Kidney glomerular epithelial cell (primary cell): ENCODE measurements around the gene ATP13A3.
A peak's percentile ranks its signal among the peaks of the same experiment; 100 is the strongest.

Source experiments
- DNase-seq: peaks from one replicate; lab custom pipeline; 2025; lab: John Stamatoyannopoulos, UW

ATP13A3 gene

DNA sequence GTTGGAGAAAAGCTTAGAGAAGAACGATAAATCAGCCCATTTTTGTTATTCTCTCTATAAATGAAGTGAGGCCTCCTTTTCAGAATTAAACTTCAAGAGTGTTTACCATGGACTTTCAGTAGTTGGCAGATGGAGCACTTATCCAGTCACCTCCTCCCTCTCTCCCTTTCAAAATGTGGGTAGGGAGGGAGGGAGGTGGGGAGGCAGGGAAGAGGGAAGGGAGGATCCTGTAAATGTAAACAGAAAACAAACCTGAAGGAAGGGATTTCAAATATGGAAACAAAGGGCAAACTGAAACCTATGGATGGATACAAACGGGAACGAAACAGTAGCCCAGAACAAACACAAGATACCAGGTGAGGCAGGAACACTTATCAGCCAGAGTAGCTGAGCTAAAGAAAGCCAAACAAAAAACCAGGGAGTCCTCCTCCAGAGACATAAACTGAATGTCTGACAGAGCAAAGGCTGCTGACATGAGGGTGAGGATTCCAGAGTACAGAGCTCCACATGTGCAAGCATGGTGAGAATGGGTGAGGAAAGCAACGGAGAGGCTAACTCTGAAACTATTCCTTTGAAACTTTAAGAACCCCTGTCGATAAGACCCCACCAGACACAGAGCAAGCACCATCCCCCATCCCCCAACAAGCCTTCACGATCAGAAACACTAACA is 46.8 kb downstream of the ATP13A3 start:
- DNase-seq: no peak

DNA sequence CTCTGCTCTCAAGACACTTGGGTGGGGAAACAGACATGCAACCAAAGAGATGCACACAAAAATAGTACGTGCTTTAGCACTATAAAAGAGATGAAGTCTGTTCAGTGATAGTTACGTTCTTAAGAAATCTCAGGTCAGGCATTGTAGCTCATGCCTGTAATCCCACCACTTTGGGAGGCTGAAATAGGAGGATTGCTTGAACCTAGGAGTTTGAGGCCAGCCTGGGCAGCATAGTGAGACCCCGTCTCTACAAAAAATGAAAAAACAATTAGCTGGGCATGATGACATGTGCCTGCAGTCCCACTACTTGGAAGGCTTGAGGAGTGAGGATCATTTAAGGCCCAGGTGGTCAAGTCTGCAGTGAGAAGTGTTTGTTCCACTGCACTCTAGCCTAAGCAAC is 52.3 kb downstream of the ATP13A3 start:
- no peak for DNase-seq

DNA sequence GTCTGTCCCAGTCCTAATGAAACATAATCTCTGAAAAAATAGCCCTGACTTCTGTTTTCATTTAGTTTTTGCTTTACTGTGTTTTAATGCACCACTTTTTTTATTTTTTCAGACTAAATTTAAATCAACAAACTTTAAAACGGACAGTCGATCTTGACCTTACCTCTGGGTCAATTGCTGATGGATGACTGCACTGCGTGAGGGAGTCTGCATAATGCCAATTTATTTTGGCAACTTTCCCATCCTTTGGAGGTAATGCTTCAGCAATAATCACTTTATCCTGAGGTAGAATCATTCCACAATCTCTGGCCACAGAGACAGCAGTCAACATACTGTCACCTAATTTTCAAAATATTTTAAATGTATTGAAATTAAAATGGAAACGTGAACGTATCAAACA is 55.2 kb downstream of the ATP13A3 start:
- peak; percentile 44 for DNase-seq

DNA sequence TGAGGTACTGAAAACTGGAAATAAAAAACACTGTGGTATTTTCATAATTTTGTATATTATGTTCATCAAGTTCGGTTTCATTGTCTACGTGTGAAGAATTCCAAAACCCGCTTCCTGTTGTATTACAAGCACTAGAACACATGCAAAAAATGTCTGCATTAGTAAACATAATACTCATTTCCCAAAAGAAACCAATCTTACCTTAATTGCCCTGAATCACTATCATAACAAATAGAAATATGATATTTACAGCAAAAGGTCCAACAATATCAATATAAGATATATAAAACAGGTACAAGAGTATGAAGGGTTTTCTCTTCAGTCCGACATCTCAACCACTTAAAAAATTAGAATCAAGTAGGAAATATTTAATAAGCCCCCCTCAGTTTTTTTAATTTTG is 61.4 kb downstream of the ATP13A3 start:
- no peak for DNase-seq

DNA sequence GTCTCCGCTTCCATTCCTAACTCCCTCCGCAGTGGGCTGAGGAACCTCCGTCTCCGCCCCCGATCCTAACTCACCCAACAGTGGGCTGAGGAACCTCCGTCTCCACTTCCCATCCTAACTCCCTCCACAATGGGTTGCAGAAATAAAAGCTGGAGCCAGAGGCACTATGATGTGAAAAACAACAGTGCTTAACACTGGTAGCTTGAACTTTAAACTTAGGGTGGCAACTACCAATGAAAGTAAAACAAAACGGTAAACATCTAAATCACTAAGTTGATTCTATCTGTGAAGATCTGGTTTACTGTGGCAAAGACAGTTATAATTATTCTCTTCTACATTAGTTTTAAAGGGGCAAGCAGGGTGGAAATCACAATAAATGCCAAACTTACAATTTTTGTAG is 61.8 kb downstream of the ATP13A3 start:
- DNase-seq: no peak

DNA sequence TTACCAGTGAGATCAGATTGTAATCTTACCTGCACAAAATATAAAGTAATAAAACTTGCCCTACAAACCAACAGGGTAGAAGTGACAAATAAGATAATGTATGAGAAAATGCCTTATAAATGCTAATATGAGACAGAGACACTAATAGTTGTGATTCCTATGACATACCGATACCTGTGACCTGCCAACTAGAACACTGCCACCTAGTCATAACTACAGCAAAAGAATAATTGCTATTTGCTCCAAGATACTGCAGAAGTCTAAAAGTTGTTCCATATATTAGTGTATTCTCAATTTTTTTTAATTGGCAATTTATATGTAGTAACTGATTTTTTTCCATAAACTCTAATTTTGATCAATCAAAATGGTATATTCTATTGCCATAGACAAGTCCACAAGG is 62.4 kb downstream of the ATP13A3 start:
- no peak for DNase-seq

DNA sequence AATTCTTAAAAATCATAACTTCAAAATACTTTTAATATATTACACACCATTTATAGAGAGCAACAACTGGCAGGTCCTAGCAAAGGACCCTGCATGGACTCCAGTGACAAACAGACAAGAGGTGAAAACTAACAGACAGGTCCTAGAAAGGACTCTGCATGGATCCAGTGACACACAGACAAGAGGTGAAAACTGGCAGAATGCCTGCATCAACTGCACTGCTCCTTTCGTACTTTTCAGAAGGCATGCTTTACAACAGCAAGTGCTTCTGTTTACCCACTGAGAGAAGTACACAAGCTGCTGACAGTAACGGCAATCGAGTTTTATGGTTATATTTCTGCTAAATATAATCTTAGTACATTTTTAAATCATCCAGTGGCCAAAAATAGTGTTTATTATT is 63.5 kb downstream of the ATP13A3 start:
- no peak for DNase-seq

DNA sequence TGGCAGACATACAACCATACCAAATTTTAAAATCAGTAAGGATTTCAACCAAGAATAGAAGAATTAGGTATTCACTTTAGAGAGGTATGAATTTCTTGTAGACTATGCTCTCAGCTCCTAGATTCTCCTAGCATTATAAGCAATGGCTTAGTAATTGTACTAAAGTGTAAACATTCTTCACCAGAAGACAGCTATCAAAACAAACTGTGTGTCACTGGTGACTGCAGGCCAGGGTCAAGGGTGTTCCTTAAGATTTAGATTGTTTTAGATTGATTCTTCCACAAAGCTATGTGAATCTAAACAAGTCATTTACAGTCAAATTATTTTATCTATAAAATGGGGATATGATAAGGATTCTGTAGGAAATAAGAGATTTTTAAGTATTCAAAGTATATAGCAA is 64.6 kb downstream of the ATP13A3 start:
- no peak for DNase-seq

DNA sequence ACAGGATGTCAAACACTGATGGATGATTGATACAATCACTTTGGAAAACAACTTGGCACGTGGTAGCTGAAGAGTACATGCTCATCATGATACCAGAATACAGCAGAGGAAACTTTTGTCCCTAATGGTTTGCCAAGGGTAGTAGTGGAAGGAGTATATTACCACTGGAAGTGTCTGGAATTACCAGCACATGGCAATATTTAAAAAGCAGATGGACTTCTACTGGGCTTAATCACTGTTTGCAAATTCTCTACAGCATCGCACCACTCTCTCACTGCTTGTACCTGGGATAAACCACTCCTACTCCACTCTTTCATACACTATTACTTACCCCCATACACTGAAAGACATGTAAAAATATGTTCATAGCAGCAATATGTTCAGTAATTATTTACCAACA is 68.1 kb downstream of the ATP13A3 start:
- DNase-seq: no peak

DNA sequence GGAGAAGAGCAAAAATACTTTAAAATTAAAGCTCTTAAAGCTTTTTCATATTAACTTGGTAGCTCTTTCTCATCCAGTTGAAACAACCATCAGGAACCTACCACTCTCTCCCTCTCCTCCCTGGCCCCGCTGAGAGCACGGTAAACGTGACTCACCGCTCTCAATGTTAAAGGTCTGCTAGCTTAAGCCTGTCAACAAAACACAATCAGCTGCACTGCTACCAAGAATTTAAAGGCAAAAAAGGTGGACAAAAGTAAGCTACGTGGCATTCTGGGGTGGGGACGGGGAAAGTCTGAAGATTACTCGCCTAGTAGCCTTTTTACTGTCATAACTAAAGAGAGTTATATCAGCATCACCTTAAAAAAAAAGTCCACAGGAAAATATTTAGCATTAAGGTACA is 79.4 kb downstream of the ATP13A3 start:
- DNase-seq: peak; percentile 38

DNA sequence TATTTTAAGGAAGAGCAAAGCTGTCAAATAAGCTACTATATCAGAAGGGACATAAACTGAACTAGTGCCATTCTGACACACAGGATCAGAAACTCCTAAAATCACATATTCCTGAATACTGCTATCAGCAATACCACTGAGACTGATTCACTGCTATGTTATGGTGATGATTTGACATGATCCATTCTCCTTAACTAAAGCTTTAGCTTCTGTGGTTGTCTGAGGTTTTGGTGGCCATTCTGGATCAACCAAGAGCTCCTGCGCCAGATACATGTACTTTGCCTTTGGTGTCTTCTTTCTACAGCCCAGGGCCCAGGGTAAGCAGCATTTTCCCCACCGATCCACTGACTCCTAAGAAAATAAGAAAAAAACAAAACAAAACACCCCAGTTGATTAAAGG is 81.0 kb downstream of the ATP13A3 start:
- DNase-seq: no peak

DNA sequence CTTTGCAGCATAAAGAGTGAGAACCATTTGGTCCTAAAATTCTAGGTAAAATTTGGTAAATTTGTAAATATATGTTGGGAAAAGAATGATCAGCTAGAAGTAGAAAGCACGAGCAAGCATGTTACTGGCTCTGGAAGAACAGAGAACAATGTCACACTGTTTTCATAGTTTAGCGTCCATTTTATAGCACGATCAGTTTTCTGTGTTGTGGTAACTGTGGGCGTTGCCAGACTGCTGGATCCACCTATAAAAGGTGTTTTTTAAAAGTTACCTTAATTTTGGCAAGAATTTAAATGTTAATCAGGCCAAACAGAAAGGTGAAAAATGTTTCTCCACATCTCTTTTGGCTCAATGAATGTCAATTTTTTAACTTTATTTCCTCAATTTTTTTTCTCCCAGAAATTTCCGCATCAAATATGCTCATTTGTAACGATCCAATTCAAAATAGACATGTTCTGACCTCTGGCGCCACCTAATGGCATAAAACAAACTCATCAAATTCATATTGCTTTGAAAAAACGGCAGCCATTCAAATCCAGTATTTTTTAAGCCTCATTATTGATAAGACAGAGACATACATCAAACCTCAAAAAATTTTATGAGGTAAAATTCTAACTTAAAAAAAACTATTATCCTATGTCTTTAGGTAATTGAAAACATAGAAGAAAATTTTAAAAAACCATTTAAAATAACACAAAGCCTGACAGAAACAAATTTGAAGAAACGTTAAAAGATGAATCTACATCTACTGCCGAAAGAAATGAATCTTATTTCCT is 82.2 kb downstream of the ATP13A3 start:
- DNase-seq: peak; percentile 22

DNA sequence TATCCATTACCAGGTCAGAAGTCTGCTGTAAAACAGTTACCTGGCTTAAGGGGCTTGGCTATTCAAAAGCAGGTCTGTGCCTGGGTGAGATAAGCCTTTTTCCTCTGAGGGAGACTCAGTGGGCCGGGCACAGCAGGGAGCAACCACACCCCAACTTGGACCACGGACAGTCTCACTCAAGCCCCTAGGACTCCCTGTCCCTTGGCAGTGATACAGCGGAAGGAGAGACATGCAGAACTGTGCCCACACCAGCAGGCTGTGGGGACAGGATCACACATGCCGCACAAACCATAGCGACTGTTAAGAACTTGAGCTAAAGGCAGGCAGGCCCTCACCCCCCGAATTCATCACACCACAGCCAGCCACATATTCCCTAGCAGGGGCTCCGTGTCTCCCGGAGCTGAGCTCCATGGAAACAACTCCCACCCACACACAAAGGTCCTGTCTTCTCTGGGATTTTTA is 84.9 kb downstream of the ATP13A3 start:
- DNase-seq: no peak

DNA sequence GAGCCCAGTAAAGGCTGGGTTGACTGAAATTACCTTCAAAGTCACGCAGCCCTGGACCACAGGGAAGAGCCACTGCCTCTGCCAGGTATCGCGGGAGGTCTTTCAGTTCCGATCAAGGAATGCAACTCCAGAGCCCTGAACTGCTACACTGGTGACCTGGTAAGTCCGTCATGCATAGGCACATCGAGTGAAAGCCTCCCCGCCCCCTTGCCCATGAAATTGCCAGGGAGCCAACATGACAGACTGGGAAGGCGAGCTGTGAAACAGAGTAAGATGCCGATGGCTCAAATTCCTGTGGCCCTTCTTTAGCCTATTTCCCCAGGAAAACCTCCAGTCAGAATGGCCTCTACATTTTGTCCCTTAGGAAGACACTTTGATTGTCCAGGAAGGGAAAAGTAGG is 85.5 kb downstream of the ATP13A3 start:
- no peak for DNase-seq

DNA sequence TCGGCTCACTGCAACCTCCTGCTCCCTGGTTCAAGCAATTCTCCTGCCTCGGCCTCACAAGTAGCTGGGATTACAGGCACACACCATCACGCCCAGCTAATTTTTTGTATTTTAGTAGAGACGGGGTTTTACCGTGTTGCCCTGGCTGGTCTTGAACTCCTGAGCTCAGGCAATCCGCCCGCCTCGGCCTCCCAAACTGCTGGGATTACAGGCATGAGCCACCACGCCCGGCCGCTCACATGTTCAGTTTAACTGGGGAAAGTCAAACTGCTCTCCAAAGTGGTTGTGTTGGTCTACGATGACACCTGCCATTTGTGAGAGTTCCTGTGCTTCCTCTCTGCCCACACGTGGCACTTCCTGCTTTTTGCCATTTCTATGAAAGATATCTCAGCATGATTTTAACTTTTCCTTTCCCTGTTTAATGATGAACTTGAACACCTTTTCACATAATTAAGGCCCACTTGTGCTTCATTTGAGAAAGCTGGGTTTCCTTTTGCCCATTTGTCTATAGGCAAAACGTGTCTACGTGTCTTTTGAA is 86.9 kb downstream of the ATP13A3 start:
- no peak for DNase-seq

DNA sequence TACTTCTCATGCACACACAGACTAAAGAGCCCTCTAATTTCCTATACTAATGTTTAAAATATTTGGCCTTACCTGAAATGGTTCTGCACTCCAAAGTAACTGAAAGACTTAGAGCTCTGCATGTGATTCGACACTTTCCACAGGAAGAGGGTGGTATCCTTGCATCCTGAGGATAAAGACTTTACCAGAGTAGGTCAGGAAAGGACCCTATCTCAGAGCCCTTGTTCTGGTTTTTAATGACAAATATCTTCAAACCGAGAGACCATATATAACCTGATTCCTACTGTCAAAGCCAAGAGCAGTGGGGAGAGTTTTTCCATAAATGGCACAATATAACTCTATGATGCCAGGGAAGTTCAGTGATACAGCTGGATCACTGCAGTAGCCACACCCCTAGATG is 87.6 kb downstream of the ATP13A3 start, which contains the start of gene GP5:
Gene GP5 (minus strand): TSS at position 101 of the 400 bp plus-strand sequence. CDS start 984 bp downstream, outside the sequence.
- no peak for DNase-seq

DNA sequence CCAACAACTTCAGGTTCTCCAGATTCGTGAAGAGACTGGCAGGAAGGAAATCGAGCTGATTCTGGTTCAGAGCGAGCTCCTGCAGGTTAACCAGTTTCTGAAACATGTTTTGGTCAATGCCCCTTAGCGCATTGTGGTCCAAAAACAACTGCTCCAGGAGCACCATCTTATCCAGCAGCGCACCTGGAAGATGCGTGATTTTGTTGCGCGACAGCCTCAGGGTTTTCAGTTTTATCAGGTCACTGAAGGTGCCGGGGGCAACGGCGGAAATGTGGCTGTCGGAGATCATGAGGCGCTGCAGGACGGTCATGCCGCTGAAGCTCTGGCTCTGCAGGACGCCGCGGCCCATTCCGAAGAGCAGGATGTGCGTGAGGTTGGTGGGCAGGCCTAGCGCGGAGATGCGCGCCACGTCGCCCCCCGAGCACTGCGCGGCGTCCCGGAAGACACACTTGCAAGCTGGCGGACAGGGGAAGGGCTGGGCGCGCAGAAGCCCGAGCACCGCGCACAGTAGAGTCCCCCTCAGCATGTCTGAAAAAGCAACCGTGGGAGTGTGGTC is 89.0 kb downstream of the ATP13A3 start:
- no peak for DNase-seq

DNA sequence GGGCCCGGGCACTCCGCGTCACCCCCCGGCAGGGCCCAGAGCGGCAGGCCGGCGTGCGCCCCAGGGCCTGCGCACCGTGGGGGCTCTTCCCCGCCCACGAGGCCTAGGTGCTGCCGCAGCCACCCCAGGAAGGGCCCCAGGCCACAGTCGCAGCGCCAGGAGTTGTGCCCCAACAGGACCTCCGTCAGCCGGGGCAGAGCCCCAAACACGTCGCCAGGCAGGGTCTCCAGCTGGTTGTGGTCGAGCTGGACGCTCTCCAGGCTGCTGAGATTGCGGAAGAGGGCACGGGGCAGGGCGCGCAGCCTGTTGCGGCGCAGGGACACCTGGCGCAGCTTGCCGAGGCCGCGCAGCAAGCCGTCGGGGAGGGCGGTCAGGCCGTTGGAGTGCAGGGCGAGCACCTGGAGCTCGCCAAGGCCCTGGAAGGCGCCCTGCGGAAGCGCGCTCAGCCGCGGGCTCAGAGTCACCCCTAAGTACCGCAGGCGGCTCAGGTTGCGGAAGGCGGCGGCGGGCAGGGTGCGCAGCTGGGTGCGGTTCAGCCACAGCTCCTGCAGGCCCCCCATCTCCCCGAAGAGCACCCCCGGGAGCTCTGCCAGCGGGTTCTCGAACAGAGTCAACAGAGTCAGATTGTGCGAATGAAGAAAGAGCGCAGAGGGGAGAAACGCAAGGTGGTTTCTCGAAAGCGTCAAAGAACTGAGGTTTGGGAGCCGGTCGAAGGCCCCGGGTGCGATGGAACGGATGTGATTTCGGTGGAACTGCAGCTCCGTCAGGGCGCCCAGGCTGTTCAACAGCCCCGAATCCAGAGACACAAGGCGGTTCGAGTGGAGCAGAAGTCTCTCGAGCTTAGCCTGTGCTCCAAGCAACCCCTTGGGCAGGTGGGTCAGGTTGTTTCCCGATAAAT is 89.7 kb downstream of the ATP13A3 start:
- no peak for DNase-seq

DNA sequence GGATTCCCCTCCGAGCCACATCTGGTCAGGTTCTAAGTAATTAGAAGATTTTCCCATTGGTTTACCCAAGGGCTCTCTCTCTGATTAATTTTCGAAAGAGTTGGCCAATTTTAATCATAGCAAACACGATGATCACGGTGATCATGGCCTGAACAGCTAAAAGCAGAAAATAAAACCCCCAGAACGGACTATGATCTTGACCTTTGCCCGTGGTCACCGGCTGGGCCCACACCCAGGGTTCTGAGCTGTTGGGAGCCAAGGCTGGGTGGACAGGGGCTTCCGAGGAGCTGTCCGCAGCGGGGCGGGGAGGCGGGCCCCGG is 90.3 kb downstream of the ATP13A3 start:
- DNase-seq: no peak

DNA sequence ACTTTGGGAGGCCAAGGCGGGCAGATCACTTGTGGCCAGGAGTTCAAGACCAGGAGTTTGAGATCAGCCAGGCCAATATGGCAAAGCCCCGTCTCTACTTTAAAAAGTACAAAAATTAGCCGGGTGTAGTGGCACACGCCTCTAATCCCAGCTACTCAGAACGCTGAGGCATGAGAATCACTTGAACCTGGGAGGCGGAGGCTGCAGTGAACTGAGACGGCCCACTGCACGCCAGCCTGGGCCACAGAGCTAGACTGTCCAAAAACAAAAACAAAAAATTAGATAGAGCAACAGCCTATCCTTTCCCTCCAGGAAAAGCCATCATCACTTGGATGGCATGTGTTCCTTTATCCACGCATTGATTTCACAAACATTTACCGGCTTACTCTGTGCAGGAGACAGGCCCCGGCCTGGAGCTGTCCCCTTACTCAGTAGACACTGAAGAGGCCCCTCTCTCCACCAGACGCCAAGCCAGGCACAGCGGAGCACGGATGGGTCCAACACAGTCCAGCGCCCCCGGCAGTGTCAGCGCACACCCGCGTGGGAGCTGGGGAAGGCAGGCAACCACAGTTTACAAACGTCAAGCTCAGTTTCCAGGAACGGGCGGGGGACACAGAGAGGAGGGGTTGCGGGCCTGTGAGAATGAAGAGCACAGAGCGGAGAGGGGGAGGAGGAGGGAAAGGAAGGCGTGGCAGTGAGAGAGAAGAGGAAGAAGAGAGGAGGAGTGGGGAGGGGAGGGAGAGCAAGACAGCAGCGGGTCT is 90.8 kb downstream of the ATP13A3 start:
- peak; percentile 14 for DNase-seq

DNA sequence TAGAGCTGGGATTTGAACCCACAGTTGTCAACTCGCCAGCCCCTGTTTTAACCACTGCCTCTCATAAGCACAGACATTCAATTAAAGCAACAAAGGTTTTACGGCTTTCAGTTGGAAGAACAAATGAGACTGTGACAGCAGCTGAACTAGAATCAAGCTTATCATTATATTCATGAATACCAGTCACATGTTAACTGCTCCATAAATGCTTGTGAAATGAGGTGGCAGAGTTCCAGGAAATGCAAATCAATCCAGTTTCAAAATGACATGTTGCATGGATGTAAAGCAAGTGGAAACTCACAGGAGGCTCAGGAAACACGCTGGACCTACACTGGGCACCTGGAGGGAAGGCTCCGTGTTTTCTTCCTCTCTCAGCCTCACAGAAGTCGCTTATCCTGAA is 91.6 kb downstream of the ATP13A3 start:
- no peak for DNase-seq
